HEK293 (cell line): ENCODE data around the gene SLCO4A1.

ENCODE experiments used
- CTCF ChIP-seq: fragments of 450-650 bp; formaldehyde crosslinking; IDR thresholded peaks from 2 replicates; pipeline ENCODE4 v1.5.1; 2016; ENCODE audit warnings: missing biosample characterization, missing genetic modification characterization
- PBX3 ChIP-seq: sonication (generic); formaldehyde crosslinking; IDR thresholded peaks from 2 replicates; pipeline ENCODE4 v1.8.1; 2022; ENCODE audit warnings: mild to moderate bottlenecking, moderate library complexity, missing genetic modification reagents
- SP2 ChIP-seq: fragments of 450-650 bp; formaldehyde crosslinking; IDR thresholded peaks from 2 replicates; pipeline ENCODE4 v1.5.1; 2016; ENCODE audit warnings: missing biosample characterization, missing genetic modification characterization
- TRIM28 ChIP-seq: IDR thresholded peaks from 2 replicates; pipeline ENCODE4 v1.6.1; 2011; ENCODE audit warnings: low read length, control low read depth, borderline replicate concordance
- ZBTB8A ChIP-seq: fragments of 450-650 bp; formaldehyde crosslinking; IDR thresholded peaks from 2 replicates; pipeline ENCODE4 v1.5.1; 2016; ENCODE audit warnings: missing biosample characterization, missing genetic modification characterization
- ZNF24 ChIP-seq: fragments of 450-650 bp; formaldehyde crosslinking; IDR thresholded peaks from 2 replicates; pipeline ENCODE4 v1.5.1; 2016; ENCODE audit warnings: missing biosample characterization, missing genetic modification characterization
- ZNF274 ChIP-seq, 2 experiments: fragments of 200-500 bp in 1 of 2; fragments of 450-650 bp in 1 of 2; sonication (Bioruptor generic) in 1 of 2; formaldehyde crosslinking in 1 of 2; IDR thresholded peaks; 2 replicates each; pipeline versions ENCODE4 v1.5.1 to v1.6.1; 2014 to 2016; ENCODE audit warnings: borderline replicate concordance in 1 of 2, inconsistent platforms in 1 of 2, low read length in 1 of 2, missing biosample characterization in 1 of 2, missing genetic modification characterization in 1 of 2
- ZNF362 ChIP-seq: fragments of 450-650 bp; formaldehyde crosslinking; IDR thresholded peaks from 2 replicates; pipeline ENCODE4 v1.5.1; 2016; ENCODE audit warnings: missing biosample characterization, missing genetic modification characterization
- ZNF639 ChIP-seq: fragments of 450-650 bp; formaldehyde crosslinking; IDR thresholded peaks from 2 replicates; pipeline ENCODE4 v1.5.1; 2016; ENCODE audit warnings: missing biosample characterization, missing genetic modification characterization
- ZSCAN5A ChIP-seq: fragments of 450-650 bp; formaldehyde crosslinking; IDR thresholded peaks from 2 replicates; pipeline ENCODE4 v1.5.1; 2016; ENCODE audit warnings: missing biosample characterization, missing genetic modification characterization

DNA sequence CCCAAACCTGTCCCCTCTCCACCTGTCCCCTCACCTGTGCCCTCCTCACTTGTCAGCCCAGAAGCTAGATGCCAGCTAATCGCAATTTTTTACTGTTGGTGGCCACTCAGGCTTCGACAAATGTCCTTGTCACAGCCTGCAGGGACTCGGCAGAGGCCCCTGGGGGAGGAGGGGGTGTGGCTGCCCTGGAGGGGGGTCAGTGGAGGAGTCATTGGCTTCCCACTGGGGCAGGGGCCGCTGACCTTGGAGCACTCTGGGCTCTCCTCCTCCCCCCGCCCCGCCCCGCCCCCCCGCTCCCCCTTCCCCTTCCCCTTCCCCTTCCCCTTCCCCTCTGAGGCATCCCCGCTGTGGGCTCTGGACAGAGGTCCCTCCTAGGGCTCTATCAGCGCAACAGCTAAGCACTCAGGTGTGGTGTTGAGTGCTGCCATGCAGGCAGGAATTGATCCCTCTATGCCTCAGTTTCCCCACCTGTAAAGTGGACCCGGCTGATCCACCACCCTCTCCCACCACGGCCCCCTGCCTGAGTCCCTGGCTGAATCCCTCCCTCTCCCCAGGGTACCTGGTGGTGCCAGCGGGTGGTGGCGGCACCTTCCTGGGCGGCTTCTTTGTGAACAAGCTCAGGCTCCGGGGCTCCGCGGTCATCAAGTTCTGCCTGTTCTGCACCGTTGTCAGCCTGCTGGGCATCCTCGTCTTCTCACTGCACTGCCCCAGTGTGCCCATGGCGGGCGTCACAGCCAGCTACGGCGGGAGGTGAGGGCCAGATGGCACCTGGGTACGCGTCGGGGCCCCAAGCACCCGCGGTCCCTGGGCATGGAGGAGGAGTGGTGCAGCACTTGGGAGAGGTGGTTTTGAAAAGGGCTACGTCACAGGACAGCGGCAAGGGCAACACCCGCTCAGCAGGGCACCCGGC lies 23.8 kb downstream of the SLCO4A1 start:
- TF ChIP-seq ZNF274 (IDR thresholded peaks at IDR 0.05; ENCODE audit: low read length): no peak
- TF ChIP-seq ZNF274 (tag by site-specific recombination; IDR thresholded peaks at IDR 0.05; ENCODE audit: borderline replicate concordance): no peak
- no peak for TF ChIP-seq PBX3 (CRISPR knock-in tag)
- TF ChIP-seq ZSCAN5A (tag by site-specific recombination): no peak
- TF ChIP-seq SP2: no peak
- TF ChIP-seq TRIM28: no peak
- no peak for TF ChIP-seq ZBTB8A
- TF ChIP-seq ZNF639 (tag by site-specific recombination): no peak
- no peak for TF ChIP-seq CTCF
- TF ChIP-seq ZNF362 (tag by site-specific recombination): no peak
- TF ChIP-seq ZNF24 (tag by site-specific recombination): no peak
